SK-N-SH (cell line): ENCODE data around the gene CFAP70. TPM values are rescaled to one million over a fixed set of nuclear protein-coding genes. Genes with fewer than 3 reads are reported as not detected.

Experiments used
- CTCF ChIA-PET: fragments of 300-600, 350-600 bp; formaldehyde crosslinking; extraction: SDS; loops from one replicate; lab custom pipeline; 2021; lab: Yijun Ruan, JAX
- POLR2A ChIA-PET: fragments of 350-600 bp; sonication (Branson Sonifier 250); formaldehyde crosslinking; extraction: SDS; loops from one replicate; lab custom pipeline; 2020; ENCODE audit warnings: antibody characterized with exemption, inconsistent platforms; lab: Yijun Ruan, JAX
- DNase-seq: peaks from one replicate; pipeline ENCODE4 v3.0.0; 2012
- H2AFZ ChIP-seq: fragments of 200-600 bp; sonication (generic); 2 replicates; pipeline ENCODE4 v1.8.1; 2016; ENCODE audit warnings: antibody characterized with exemption, mild to moderate bottlenecking, low read depth
- H3F3A ChIP-seq: fragments of 200-600 bp; sonication (generic); replicated peaks from 2 replicates; pipeline ENCODE3; 2016; ENCODE audit warnings: antibody characterized with exemption, mild to moderate bottlenecking; ENCODE audit not compliant: insufficient read depth
- H3K27ac ChIP-seq, 2 experiments: fragments of 200-500 bp in 1 of 2; fragments of 200-600 bp in 1 of 2; sonication (Bioruptor generic) in 1 of 2; sonication (generic), shearing (Covaris generic) in 1 of 2; 2 replicates each; pipeline versions ENCODE4 v1.5.1 to v1.6.1; 2014 to 2016; ENCODE audit warnings: low read depth in 2 of 2, inconsistent platforms in 1 of 2, low read length in 1 of 2, mild to moderate bottlenecking in 1 of 2, mixed read lengths in 1 of 2
- H3K27me3 ChIP-seq: fragments of 200-600 bp; sonication (generic), shearing (Covaris generic); 2 replicates; pipeline ENCODE4 v1.6.1; 2016; ENCODE audit warnings: mixed run types; ENCODE audit not compliant: insufficient read depth
- H3K36me3 ChIP-seq, 2 experiments: fragments of 200-500 bp in 1 of 2; fragments of 200-600 bp in 1 of 2; sonication (Bioruptor generic) in 1 of 2; sonication (generic) in 1 of 2; replicated peaks in 1 of 2; 2 replicates each; pipeline versions ENCODE3 to v1.5.1; 2014 to 2016; ENCODE audit warnings: low read length in 1 of 2, mild to moderate bottlenecking in 1 of 2; ENCODE audit not compliant: insufficient read depth in 2 of 2, control insufficient read depth in 1 of 2
- H3K4me1 ChIP-seq, 2 experiments: fragments of 200-500 bp in 1 of 2; fragments of 200-600 bp in 1 of 2; sonication (Bioruptor generic) in 1 of 2; sonication (generic), shearing (Covaris generic) in 1 of 2; 2 replicates each; pipeline versions ENCODE4 v1.5.1 to v1.6.1; 2014 to 2016; ENCODE audit warnings: low read depth in 1 of 2, low read length in 1 of 2, mixed run types in 1 of 2; ENCODE audit not compliant: insufficient read depth in 2 of 2, control insufficient read depth in 1 of 2
- H3K4me2 ChIP-seq: fragments of 200-600 bp; sonication (generic), shearing (Covaris generic); 2 replicates; pipeline ENCODE4 v1.6.1; 2017; ENCODE audit warnings: mixed run types
- H3K4me3 ChIP-seq, 2 experiments: fragments of 200-500 bp in 1 of 2; fragments of 200-600 bp in 1 of 2; sonication (Bioruptor generic) in 1 of 2; sonication (generic), shearing (Covaris generic) in 1 of 2; 2 replicates each; pipeline versions ENCODE4 v1.5.1 to v1.8.1; 2014 to 2016; ENCODE audit warnings: low read depth in 2 of 2, inconsistent platforms in 1 of 2, low read length in 1 of 2, mild to moderate bottlenecking in 1 of 2, mixed read lengths in 1 of 2, moderate library complexity in 1 of 2
- H3K79me2 ChIP-seq: fragments of 200-600 bp; sonication (generic); 2 replicates; pipeline ENCODE4 v1.8.1; 2017; ENCODE audit warnings: mild to moderate bottlenecking; ENCODE audit not compliant: insufficient read depth
- H3K9ac ChIP-seq: fragments of 200-600 bp; sonication (generic); 2 replicates; pipeline ENCODE4 v1.6.1; 2017; ENCODE audit warnings: mixed run types
- H3K9me2 ChIP-seq: fragments of 200-600 bp; sonication (generic); 2 replicates; pipeline ENCODE4 v1.6.1; 2017; ENCODE audit warnings: mixed run types
- H3K9me3 ChIP-seq: fragments of 200-600 bp; sonication (generic); 2 replicates; pipeline ENCODE4 v1.6.1; 2017; ENCODE audit warnings: mixed run types, mild to moderate bottlenecking, moderate library complexity
- H4K20me1 ChIP-seq: fragments of 200-600 bp; sonication (generic); 2 replicates; pipeline ENCODE4 v1.6.1; 2017; ENCODE audit warnings: mild to moderate bottlenecking, mixed run types; ENCODE audit not compliant: insufficient read depth
- CHD2 ChIP-seq: fragments of 150-350 bp; IDR thresholded peaks from 2 replicates; pipeline ENCODE4 v1.6.1; 2018; ENCODE audit warnings: low read length; ENCODE audit not compliant: partially characterized antibody
- EP300 ChIP-seq, 2 experiments: IDR thresholded peaks; 2 replicates each; pipeline versions ENCODE4 v1.4.0 to v1.6.1; 2012; ENCODE audit warnings: borderline replicate concordance in 1 of 2, low read depth in 1 of 2, low read length in 1 of 2
- FOSL2 ChIP-seq: IDR thresholded peaks from 2 replicates; pipeline ENCODE4 v1.4.0; 2012; ENCODE audit warnings: low read depth, mild to moderate bottlenecking, moderate library complexity, borderline replicate concordance
- FOXJ3 ChIP-seq: sonication (generic); formaldehyde crosslinking; IDR thresholded peaks from 2 replicates; pipeline ENCODE4 v1.5.1; 2020; ENCODE audit warnings: mild to moderate bottlenecking, missing genetic modification reagents
- FOXM1 ChIP-seq: IDR thresholded peaks from 2 replicates; pipeline ENCODE4 v1.4.0; 2012; ENCODE audit warnings: low read depth, mild to moderate bottlenecking
- GABPA ChIP-seq: IDR thresholded peaks from 2 replicates; pipeline ENCODE4 v1.4.0; 2012; ENCODE audit warnings: low read depth, mild to moderate bottlenecking
- GATA2 ChIP-seq: sonication (generic); formaldehyde crosslinking; IDR thresholded peaks from 2 replicates; pipeline ENCODE4 v1.5.0; 2020; ENCODE audit warnings: mild to moderate bottlenecking, missing genetic modification reagents
- IRF3 ChIP-seq: fragments of 150-350 bp; IDR thresholded peaks from 2 replicates; pipeline ENCODE4 v1.6.1; 2016; ENCODE audit warnings: mild to moderate bottlenecking, low read depth, low read length
- JUND ChIP-seq: IDR thresholded peaks from 2 replicates; pipeline ENCODE4 v1.4.0; 2012
- MEF2A ChIP-seq: IDR thresholded peaks from 2 replicates; pipeline ENCODE4 v1.4.0; 2012; ENCODE audit warnings: low read depth, borderline replicate concordance
- MXI1 ChIP-seq: IDR thresholded peaks from 2 replicates; pipeline ENCODE4 v1.6.1; 2012; ENCODE audit warnings: mild to moderate bottlenecking, low read depth, low read length, improper control_type of control experiment
- NFIC ChIP-seq: IDR thresholded peaks from 2 replicates; pipeline ENCODE4 v1.4.0; 2012; ENCODE audit warnings: borderline replicate concordance
- TCF12 ChIP-seq: IDR thresholded peaks from 2 replicates; pipeline ENCODE4 v1.4.0; 2012
- TEAD4 ChIP-seq: IDR thresholded peaks from 2 replicates; pipeline ENCODE4 v1.4.0; 2012; ENCODE audit warnings: mild to moderate bottlenecking, borderline replicate concordance; ENCODE audit not compliant: insufficient read depth
- USF2 ChIP-seq: fragments of 150-350 bp; IDR thresholded peaks from 2 replicates; pipeline ENCODE4 v1.6.1; 2017; ENCODE audit warnings: antibody characterized with exemption, low read length, low read depth, borderline replicate concordance
- YY1 ChIP-seq: IDR thresholded peaks from 2 replicates; pipeline ENCODE4 v1.4.0; 2012; ENCODE audit warnings: low read depth, mild to moderate bottlenecking
- whole genome bisulfite sequencing: methylation state at CpG from one replicate; pipeline ENCODE4 v1.1.6; 2017; ENCODE audit warnings: low lambda C conversion rate; 5-methylcytosine and 5-hydroxymethylcytosine counted together
- polyA plus RNA-seq, 3 experiments: library from polyadenylated mRNA; depleted of rRNA; stranded (reverse); fragments of >200 nt; gene quantifications; 2 replicates each; pipeline ENCODE4 v1.2.3, GENCODE V29; 2012
- TF ChIP-seq, protein P1 (sequence below): IDR thresholded peaks from 2 replicates; pipeline ENCODE4 v1.4.0; 2012; ENCODE audit warnings: low read depth, borderline replicate concordance
- TF ChIP-seq, protein P2 (sequence below): IDR thresholded peaks from 2 replicates; pipeline ENCODE4 v1.4.0; 2012; ENCODE audit warnings: low read depth
- TF ChIP-seq, protein P3 (sequence below): fragments of 200-600 bp; sonication (generic); IDR thresholded peaks from 2 replicates; pipeline ENCODE4 v1.6.1; 2017; ENCODE audit warnings: antibody characterized with exemption, mild to moderate bottlenecking, moderate library complexity
- TF ChIP-seq, protein P4 (sequence below): IDR thresholded peaks from 2 replicates; pipeline ENCODE4 v1.4.0; 2012; ENCODE audit warnings: low read depth, borderline replicate concordance
- TF ChIP-seq, protein P5 (sequence below): IDR thresholded peaks from 2 replicates; pipeline ENCODE4; 2012

Gene CFAP70
- polyA plus RNA-seq, 1 of the 3 experiments (the other 2 are of a cell fraction): 0.74 TPM

- CTCF ChIA-PET: interaction anchor here (0.6 to 1.1 kb wide), 2 partner anchors 94 to 685 kb away, joined by 3 to 4 read pairs; no protein-coding TSS in a partner anchor
- H3K79me2 ChIP-seq: no peaks in the 10 kb centered on the region
- H3K36me3 ChIP-seq: peaks cover 0 to 10% of the 10 kb centered on the region in 2 experiments
- peak overlapping the region; percentile 77 to 95 for H3K4me3 ChIP-seq
- POLR2A ChIA-PET: no interaction called here
- peaks cover 6% of the 10 kb centered on the region for H3F3A ChIP-seq
- H3K27ac ChIP-seq: no peak overlapping the region
- H2AFZ ChIP-seq: peak overlapping the region; percentile 96
- H4K20me1 ChIP-seq: no peaks in the 10 kb centered on the region
- DNase-seq: no peak
- TF ChIP-seq, protein P1, sequence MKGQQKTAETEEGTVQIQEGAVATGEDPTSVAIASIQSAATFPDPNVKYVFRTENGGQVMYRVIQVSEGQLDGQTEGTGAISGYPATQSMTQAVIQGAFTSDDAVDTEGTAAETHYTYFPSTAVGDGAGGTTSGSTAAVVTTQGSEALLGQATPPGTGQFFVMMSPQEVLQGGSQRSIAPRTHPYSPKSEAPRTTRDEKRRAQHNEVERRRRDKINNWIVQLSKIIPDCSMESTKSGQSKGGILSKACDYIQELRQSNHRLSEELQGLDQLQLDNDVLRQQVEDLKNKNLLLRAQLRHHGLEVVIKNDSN: no peak
- TF ChIP-seq FOXJ3 (CRISPR knock-in tag): no peak
- TF ChIP-seq, protein P2, sequence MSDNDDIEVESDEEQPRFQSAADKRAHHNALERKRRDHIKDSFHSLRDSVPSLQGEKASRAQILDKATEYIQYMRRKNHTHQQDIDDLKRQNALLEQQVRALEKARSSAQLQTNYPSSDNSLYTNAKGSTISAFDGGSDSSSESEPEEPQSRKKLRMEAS: no peak
- TF ChIP-seq, protein P3, sequence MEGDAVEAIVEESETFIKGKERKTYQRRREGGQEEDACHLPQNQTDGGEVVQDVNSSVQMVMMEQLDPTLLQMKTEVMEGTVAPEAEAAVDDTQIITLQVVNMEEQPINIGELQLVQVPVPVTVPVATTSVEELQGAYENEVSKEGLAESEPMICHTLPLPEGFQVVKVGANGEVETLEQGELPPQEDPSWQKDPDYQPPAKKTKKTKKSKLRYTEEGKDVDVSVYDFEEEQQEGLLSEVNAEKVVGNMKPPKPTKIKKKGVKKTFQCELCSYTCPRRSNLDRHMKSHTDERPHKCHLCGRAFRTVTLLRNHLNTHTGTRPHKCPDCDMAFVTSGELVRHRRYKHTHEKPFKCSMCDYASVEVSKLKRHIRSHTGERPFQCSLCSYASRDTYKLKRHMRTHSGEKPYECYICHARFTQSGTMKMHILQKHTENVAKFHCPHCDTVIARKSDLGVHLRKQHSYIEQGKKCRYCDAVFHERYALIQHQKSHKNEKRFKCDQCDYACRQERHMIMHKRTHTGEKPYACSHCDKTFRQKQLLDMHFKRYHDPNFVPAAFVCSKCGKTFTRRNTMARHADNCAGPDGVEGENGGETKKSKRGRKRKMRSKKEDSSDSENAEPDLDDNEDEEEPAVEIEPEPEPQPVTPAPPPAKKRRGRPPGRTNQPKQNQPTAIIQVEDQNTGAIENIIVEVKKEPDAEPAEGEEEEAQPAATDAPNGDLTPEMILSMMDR: no peak
- no peak for TF ChIP-seq YY1
- H3K27me3 ChIP-seq: no peaks in the 10 kb centered on the region
- peak overlapping the region; percentile 87 for H3K9ac ChIP-seq
- H3K4me1 ChIP-seq: peaks cover 0 to 5% of the 10 kb centered on the region in 2 experiments; a peak in 2 of 4 replicates
- WGBS: 28% methylated on average over 5 of the region's 5 CpGs
- no peaks in the 10 kb centered on the region for H3K9me2 ChIP-seq
- H3K4me2 ChIP-seq: peak overlapping the region; percentile 91
- H3K9me3 ChIP-seq: no peaks in the 10 kb centered on the region
Measured at GRCh38 chr10:73357821-73358220, 843 bp downstream of the CFAP70 start.

GRCh38 chr10:73357166-73357565 lies 1.5 kb downstream of the CFAP70 start:
- H3K9ac ChIP-seq: no peak overlapping the region
- no peaks in the 10 kb centered on the region for H3K9me2 ChIP-seq
- H3K36me3 ChIP-seq: peaks cover 0 to 6% of the 10 kb centered on the region in 2 experiments
- CTCF ChIA-PET: interaction anchor here (1.1 kb wide), 1 partner anchor 94 kb away, joined by 3 read pairs; no protein-coding TSS in a partner anchor
- POLR2A ChIA-PET: no interaction called here
- peaks cover 3% of the 10 kb centered on the region for H3F3A ChIP-seq
- DNase-seq: no peak
- H3K27ac ChIP-seq: no peak overlapping the region
- no peak overlapping the region for H3K4me3 ChIP-seq
- no peaks in the 10 kb centered on the region for H3K79me2 ChIP-seq
- no peak overlapping the region for H2AFZ ChIP-seq
- 63% methylated on average over 4 of the region's 4 CpGs for WGBS
- H3K4me1 ChIP-seq: peaks cover 0 to 5% of the 10 kb centered on the region in 2 experiments; a peak in 2 of 4 replicates
- no peaks in the 10 kb centered on the region for H4K20me1 ChIP-seq
- no peak overlapping the region for H3K4me2 ChIP-seq
- no peaks in the 10 kb centered on the region for H3K9me3 ChIP-seq
- H3K27me3 ChIP-seq: no peaks in the 10 kb centered on the region
- TF ChIP-seq GATA2 (CRISPR knock-in tag): no peak
- no peak for TF ChIP-seq MEF2A
- TF ChIP-seq NFIC: no peak
- TF ChIP-seq FOSL2: no peak
- TF ChIP-seq TEAD4: no peak
- TF ChIP-seq, protein P4, sequence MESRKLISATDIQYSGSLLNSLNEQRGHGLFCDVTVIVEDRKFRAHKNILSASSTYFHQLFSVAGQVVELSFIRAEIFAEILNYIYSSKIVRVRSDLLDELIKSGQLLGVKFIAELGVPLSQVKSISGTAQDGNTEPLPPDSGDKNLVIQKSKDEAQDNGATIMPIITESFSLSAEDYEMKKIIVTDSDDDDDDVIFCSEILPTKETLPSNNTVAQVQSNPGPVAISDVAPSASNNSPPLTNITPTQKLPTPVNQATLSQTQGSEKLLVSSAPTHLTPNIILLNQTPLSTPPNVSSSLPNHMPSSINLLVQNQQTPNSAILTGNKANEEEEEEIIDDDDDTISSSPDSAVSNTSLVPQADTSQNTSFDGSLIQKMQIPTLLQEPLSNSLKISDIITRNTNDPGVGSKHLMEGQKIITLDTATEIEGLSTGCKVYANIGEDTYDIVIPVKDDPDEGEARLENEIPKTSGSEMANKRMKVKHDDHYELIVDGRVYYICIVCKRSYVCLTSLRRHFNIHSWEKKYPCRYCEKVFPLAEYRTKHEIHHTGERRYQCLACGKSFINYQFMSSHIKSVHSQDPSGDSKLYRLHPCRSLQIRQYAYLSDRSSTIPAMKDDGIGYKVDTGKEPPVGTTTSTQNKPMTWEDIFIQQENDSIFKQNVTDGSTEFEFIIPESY: no peak
- TF ChIP-seq GABPA: no peak
- no peak for TF ChIP-seq FOXM1
- TF ChIP-seq, protein P5, sequence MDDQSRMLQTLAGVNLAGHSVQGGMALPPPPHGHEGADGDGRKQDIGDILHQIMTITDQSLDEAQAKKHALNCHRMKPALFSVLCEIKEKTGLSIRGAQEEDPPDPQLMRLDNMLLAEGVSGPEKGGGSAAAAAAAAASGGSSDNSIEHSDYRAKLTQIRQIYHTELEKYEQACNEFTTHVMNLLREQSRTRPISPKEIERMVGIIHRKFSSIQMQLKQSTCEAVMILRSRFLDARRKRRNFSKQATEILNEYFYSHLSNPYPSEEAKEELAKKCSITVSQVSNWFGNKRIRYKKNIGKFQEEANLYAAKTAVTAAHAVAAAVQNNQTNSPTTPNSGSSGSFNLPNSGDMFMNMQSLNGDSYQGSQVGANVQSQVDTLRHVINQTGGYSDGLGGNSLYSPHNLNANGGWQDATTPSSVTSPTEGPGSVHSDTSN: no peak
- no peak for TF ChIP-seq TCF12
- TF ChIP-seq EP300 (IDR thresholded peaks at IDR 0.05; ENCODE audit: borderline replicate concordance in 1 of 2, low read depth in 1 of 2, low read length in 1 of 2): no peak
- TF ChIP-seq USF2: no peak
- no peak for TF ChIP-seq IRF3
- TF ChIP-seq MXI1: no peak
- TF ChIP-seq JUND: no peak
- TF ChIP-seq CHD2: no peak
